ENCODE measurements around the gene SLC25A25.
A peak's percentile ranks its signal among the peaks of the same experiment; 100 is the strongest.

The SLC25A25 gene

DNA sequence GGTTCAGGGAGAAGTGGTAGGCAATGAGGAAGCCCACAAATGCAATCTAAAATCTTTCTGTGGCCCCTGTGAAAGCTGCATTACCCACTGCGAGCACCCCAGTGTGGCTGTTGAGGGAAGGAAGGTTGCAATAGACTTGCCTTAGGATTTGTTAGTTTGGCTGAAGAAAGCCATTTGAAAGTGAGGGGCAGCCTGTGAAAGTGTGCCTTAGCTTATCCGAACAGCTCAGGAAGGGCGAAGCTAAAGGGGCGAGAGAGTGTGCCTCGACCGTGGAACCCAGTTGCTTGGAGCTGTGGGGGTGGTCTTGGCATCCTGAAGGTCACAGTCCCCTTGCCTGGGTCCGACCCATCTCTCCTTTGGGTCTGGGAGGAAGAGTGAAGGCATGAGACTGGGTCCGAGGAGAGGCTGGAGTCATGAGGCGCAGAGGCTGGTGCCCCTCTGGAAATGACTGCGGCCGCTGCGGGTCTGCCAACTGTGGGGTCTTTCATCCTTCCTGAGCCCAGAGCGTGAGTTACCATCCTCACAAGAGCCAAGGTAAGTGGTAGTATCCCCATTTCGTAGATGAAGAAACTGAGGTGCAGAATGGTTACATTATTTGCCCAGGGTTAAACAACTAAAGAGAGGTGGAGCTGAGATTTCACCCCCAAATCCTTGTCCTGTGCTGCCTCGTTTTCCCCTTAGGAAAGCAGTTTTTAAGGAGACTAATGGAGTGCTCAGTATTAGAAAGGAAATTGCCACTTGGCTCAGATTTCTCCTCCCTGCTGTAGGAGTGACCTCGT lies 24.4 kb downstream of the SLC25A25 start:
- no peak for DNase-seq (ENCODE audit: low read depth)
- TF ChIP-seq, protein P1, sequence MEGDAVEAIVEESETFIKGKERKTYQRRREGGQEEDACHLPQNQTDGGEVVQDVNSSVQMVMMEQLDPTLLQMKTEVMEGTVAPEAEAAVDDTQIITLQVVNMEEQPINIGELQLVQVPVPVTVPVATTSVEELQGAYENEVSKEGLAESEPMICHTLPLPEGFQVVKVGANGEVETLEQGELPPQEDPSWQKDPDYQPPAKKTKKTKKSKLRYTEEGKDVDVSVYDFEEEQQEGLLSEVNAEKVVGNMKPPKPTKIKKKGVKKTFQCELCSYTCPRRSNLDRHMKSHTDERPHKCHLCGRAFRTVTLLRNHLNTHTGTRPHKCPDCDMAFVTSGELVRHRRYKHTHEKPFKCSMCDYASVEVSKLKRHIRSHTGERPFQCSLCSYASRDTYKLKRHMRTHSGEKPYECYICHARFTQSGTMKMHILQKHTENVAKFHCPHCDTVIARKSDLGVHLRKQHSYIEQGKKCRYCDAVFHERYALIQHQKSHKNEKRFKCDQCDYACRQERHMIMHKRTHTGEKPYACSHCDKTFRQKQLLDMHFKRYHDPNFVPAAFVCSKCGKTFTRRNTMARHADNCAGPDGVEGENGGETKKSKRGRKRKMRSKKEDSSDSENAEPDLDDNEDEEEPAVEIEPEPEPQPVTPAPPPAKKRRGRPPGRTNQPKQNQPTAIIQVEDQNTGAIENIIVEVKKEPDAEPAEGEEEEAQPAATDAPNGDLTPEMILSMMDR (IDR thresholded peaks at IDR 0.05; ENCODE audit: control insufficient read depth, extremely low read depth, insufficient read depth): no peak
- no peak overlapping the region for H3K4me3 ChIP-seq (ENCODE audit: low read depth, low read length)

DNA sequence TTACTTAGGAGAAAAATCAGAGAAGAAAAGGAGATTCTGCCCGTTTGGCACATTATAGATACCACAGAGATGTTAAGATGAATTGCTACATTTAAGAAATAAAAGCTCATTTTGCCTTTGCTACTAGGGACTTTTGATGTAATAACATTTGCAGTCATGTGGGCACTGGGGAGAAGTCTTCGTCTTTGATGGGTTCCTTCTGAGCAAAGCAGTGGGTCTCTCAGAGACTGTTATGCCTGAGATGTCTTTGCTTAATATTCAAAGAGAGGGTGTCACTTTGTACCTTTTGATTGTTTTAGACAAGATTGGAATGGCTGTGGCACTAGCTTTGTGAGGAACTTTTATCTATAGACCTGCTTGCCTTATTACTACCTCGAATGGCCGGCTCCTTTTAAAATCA lies 25.0 kb downstream of the SLC25A25 start:
- TF ChIP-seq, protein P1 (IDR thresholded peaks at IDR 0.05; ENCODE audit: control insufficient read depth, extremely low read depth, insufficient read depth): no peak
- no peak overlapping the region for H3K4me3 ChIP-seq (ENCODE audit: low read depth, low read length)
- DNase-seq (ENCODE audit: low read depth): no peak

DNA sequence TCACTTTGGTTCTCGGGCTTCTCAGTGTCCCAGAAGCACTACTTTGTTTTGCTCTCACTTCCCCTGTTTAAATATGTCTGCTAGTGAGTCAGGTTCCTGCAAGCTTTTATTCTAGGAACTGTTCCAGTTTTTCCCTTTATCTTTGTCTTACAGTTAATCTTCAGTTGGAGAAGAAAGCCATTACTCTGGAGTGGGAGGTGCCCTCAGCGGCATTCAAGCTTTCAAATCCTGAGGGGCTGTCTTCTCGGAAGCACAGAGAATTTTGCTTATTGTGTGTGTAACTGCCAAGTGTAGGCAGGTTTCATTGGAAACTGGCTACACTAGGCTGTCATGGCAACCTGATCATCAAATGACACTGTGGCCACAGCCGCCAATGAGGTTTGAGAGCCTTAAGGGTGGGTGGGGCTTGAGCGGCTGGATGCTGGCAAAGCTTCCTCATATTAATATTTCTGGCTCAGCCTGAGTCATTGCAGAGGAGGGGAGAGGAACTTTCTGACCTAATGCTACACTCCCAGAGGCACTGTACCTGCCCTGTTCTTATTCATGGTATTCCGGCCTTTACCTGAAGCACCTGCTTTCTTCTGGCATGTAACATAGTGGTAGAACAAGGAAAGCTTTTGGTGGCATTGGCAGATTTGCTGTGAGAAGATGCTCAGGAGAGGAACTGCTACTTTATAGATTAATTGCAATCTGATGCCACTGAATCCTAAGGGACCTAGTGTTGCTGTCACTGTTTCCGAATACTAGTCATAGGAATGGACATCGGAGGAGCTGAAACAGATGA lies 26.3 kb downstream of the SLC25A25 start:
- TF ChIP-seq, protein P1 (IDR thresholded peaks at IDR 0.05; ENCODE audit: control insufficient read depth, extremely low read depth, insufficient read depth): no peak
- peak overlapping the region; percentile 1; the same call in 1 of the 2 replicates for H3K4me3 ChIP-seq (ENCODE audit: low read depth, low read length)
- peak; percentile 97 for DNase-seq (ENCODE audit: low read depth)

DNA sequence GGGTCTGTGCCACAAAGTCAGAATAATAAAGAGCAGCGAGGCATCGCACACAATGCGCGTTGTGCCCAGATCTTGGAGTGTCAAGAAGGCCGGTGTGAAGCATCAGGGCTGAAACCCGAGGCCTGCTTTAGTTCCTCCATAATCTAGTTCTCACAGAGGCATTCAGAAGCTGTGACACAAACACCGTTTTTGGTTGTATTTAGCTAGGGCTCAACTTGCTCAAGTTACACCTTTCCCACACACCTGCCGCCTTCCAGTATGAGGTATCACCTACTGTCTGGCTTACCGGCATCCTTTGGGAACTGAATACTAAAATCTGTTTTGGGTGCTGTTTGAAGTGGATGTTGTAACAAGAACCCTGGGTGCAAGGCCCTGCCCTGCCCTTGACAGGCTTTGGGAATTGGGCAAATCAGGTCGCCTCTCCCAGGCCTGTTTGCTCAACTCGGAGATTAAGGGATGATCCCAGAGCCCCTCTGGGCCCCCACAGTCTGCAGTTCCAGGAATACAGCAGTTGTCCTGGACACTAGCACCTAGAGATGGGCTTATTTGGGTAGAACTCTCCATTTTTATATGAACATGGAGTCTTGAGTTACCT lies 27.0 kb downstream of the SLC25A25 start:
- no peak for DNase-seq (ENCODE audit: low read depth)
- TF ChIP-seq, protein P1 (IDR thresholded peaks at IDR 0.05; ENCODE audit: control insufficient read depth, extremely low read depth, insufficient read depth): no peak
- H3K4me3 ChIP-seq (ENCODE audit: low read depth, low read length): no peak overlapping the region

DNA sequence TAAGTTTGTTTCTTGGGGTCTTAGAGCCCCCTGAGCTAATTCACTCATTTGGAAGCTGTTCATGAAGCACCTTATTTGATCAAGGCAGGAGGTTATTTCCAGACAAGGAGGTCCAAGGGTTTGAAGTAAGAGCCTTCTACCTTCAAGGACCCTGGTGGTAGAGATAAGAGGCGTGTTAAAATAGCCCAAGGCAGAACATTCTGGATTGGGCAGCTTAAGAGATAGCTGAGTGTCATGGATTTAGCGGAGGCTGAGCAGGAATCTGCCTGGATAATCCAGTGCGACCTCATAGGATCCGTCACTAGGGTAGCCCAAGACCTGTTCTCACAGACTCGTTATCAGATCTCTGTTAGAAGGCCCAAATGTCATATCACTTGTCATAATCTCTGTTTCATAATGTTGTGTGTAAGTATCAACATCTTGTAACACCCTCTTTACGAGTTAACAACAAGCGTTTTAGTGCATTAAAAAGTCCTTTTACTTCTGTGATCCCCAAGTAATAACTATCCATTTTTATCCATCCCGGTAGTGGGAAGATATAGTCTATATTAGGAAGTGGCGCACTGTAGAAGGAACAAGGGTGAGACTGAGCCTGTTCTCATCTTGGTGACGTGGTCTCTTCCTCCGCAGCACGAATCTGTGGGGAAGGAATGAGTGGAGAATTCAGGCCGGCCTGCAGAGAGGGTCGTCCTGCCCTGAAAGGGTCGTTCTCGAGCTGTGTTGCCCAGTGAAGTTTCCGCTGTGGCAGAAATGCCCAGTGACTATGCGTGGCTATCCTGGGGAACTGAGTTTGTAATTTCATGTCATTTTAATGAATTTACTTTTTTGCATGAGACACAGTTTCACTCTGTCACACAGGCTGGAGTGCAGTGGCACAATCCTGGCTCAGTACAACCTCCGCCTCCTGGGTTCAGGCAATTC lies 28.8 kb downstream of the SLC25A25 start:
- no peak for DNase-seq (ENCODE audit: low read depth)
- H3K4me3 ChIP-seq (ENCODE audit: low read depth, low read length): no peak overlapping the region
- TF ChIP-seq, protein P1 (IDR thresholded peaks at IDR 0.05; ENCODE audit: control insufficient read depth, extremely low read depth, insufficient read depth): no peak
